Measurements from ENCODE around the gene CATSPERZ. TPM values are rescaled to one million over a fixed set of nuclear protein-coding genes. Genes with fewer than 3 reads are reported as not detected.

The CATSPERZ gene
- total and polyA plus RNA-seq, 2 donors from 2014 or later, result not detected

DNA sequence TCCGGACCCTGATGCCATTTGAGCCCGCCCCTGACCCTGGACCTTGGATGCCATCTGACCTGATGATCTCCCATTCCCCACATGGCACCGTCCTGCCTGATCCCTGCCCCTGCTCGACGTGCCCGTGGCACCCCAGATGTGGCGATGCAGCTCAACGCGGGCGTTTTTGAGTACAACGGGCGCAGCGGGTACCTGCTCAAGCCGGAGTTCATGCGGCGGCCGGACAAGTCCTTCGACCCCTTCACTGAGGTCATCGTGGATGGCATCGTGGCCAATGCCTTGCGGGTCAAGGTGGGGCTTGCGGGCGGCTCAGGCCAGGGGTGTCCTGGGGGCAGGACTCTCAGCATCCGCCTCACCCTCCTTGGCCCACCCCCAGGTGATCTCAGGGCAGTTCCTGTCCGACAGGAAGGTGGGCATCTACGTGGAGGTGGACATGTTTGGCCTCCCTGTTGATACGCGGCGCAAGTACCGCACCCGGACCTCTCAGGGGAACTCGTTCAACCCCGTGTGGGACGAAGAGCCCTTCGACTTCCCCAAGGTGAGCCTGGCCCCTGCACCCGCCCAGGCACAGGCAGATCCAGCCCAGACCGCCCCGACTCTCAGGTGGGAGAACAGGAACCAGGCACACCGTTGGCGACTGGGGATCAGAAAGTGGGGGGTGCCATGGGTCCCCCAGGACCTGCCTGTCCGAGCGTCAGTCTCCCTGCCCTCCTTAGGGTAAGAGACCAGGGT is 37.7 kb upstream of the CATSPERZ start:
- intact Hi-C loops (cut with DNase I), result no loop called here
- DNase-seq, result peak in 1 of 5 donors; percentile 75
- no peak for TF ChIP-seq CTCF (IDR thresholded peaks at IDR 0.05; ENCODE audit: borderline replicate concordance, extremely low read depth, insufficient read depth)
- Histone ChIP-seq H3K4me1 (ENCODE audit: control insufficient read depth in 2 of 3, insufficient read depth in 2 of 3, low read depth in 1 of 3, low read length in 3 of 3) (no peaks in the 10 kb centered on the region), H3K9me3 (ENCODE audit: control insufficient read depth in 2 of 3, insufficient read depth in 1 of 3, low read length in 3 of 3) (no peaks in the 10 kb centered on the region), H3K27me3 (ENCODE audit: control insufficient read depth, insufficient read depth, low read length) (no peaks in the 10 kb centered on the region), H3K4me3 (ENCODE audit: low read length in 3 of 3) (no peak overlapping the region), H3K27ac (ENCODE audit: low read depth in 2 of 2, low read length in 2 of 2) (no peak overlapping the region), H3K36me3 (ENCODE audit: control insufficient read depth in 2 of 3, insufficient read depth in 3 of 3, low read length in 3 of 3) (peaks cover 0 to 10% (median 0%) of the 10 kb centered on the region in 3 donors), H3K9ac (ENCODE audit: low read length in 3 of 3) (no peak overlapping the region)
- no peak for FAIRE-seq

GRCh38 chr11:64263021-64263946 is 36.9 kb upstream of the CATSPERZ start:
- Histone ChIP-seq H3K9ac (ENCODE audit: low read length in 3 of 3) (no peak overlapping the region), H3K9me3 (ENCODE audit: control insufficient read depth in 2 of 3, insufficient read depth in 1 of 3, low read length in 3 of 3) (no peaks in the 10 kb centered on the region), H3K27ac (ENCODE audit: low read depth in 2 of 2, low read length in 2 of 2) (no peak overlapping the region), H3K4me3 (ENCODE audit: low read length in 3 of 3) (no peak overlapping the region), H3K4me1 (ENCODE audit: control insufficient read depth in 2 of 3, insufficient read depth in 2 of 3, low read depth in 1 of 3, low read length in 3 of 3) (peaks cover 0 to 5% (median 2%) of the 10 kb centered on the region in 3 donors), H3K36me3 (ENCODE audit: control insufficient read depth in 2 of 3, insufficient read depth in 3 of 3, low read length in 3 of 3) (peaks cover 0 to 10% (median 0%) of the 10 kb centered on the region in 3 donors), H3K27me3 (ENCODE audit: control insufficient read depth, insufficient read depth, low read length) (no peaks in the 10 kb centered on the region)
- no peak for FAIRE-seq
- DNase-seq, result peak; percentile 65 to 85 (median 73)
- TF ChIP-seq CTCF (IDR thresholded peaks at IDR 0.05; ENCODE audit: borderline replicate concordance, extremely low read depth, insufficient read depth), result no peak
- intact Hi-C loops (cut with DNase I), result no loop called here

DNA sequence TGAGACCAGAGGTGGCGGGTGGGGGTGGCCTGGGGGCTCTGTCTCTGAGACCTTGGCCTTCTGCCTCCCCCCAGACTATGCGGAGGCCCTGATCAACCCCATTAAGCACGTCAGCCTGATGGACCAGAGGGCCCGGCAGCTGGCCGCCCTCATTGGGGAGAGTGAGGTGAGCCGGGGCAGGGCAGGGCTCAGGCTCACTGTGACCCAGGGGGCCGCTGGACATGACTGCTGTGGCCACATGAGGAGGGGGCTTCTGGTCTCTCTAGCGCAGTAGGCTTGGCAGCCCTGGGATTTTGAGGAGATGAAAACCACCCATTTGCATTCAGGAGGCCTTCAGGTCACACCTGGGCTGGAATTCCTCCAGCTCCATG is 36.2 kb upstream of the CATSPERZ start:
- DNase-seq, result no peak

More for the DNA sequence above, 36.2 kb upstream of the CATSPERZ start:
- no peak for TF ChIP-seq CTCF (IDR thresholded peaks at IDR 0.05; ENCODE audit: borderline replicate concordance, extremely low read depth, insufficient read depth)
- peaks cover 0 to 12% (median 8%) of the 10 kb centered on the region in 3 donors for H3K4me1 ChIP-seq (ENCODE audit: control insufficient read depth in 2 of 3, insufficient read depth in 2 of 3, low read depth in 1 of 3, low read length in 3 of 3)
- no peak overlapping the region for H3K4me3 ChIP-seq (ENCODE audit: low read length in 3 of 3)
- no peak for FAIRE-seq
- peaks cover 0 to 8% (median 0%) of the 10 kb centered on the region in 3 donors for H3K36me3 ChIP-seq (ENCODE audit: control insufficient read depth in 2 of 3, insufficient read depth in 3 of 3, low read length in 3 of 3)
- H3K27ac ChIP-seq (ENCODE audit: low read depth in 2 of 2, low read length in 2 of 2), result no peak overlapping the region
- intact Hi-C loops (cut with DNase I), result no loop called here
- no peak overlapping the region for H3K9ac ChIP-seq (ENCODE audit: low read length in 3 of 3)
- H3K9me3 ChIP-seq (ENCODE audit: control insufficient read depth in 2 of 3, insufficient read depth in 1 of 3, low read length in 3 of 3), result no peaks in the 10 kb centered on the region
- H3K27me3 ChIP-seq (ENCODE audit: control insufficient read depth, insufficient read depth, low read length), result no peaks in the 10 kb centered on the region

Data from kidney (tissue), 14 donors.